Measurements from ENCODE around the gene DISP2. TPM values are rescaled to one million over a fixed set of nuclear protein-coding genes. Genes with fewer than 3 reads are reported as not detected.

DISP2 gene
- total RNA-seq, 4 donors from 2014 or later, result 8.6 to 12.9 (median 10.9) TPM

DNA sequence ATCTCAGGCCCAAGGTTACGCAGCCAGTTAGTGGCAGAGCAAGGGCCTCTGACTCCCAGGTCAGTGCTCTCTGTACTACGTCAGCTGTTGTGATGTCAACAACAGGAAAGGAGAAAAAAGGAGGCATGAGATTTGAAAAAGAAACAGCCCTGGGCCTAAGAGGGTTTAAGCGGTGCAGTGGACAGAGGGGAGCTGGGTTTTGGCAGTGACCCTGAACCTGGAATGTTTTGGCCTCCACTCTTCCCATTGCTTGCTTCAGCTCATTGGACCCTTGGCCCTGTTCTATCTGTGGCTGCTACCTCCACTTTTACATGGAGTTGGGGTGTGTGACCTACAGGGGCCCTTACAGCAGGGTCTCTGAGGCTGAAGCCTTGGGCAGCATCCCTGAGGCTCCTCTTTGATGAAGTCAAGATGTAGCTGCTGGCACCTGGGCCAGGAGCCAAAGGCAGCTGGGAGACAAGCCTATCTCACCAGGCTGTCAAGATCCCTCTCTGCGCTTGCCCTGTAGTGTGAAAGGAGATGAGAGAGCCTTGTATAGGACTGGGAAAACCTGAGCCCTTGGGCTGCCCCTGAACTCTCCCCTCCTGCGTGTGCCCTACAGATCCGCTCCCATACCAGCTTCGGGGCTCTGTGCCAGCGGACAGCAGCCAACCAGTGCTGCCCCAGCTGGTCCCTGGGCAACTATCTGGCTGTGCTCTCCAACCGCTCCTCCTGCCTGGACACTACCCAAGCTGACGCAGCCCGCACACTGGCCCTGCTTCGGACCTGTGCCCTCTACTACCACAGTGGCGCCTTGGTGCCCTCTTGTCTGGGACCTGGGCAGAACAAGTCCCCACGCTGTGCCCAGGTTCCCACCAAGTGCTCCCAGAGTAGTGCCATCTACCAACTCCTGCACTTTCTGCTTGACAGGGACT is 8.7 kb downstream of the DISP2 start:
- 81 to 83% methylated on average over 1 to 14 of the region's 14 CpGs for WGBS, 2 donors (ENCODE audit: low coverage in 1 of 2)
- no peaks in the 10 kb centered on the region for H3K9me3 ChIP-seq
- intact Hi-C loops (cut with DNase I; ENCODE audit: low total_unique reads) (no loop called here), in situ Hi-C loops (cut with MboI; ENCODE audit: low pct_ligation_motif_present in 1 of 4, low pct_unique_long_range_greater_than_20kb in 1 of 4, low sequenced_read_pairs in 3 of 4) (loop anchor here in 1 of 4 donors (10.0 kb wide), 1 partner anchor 58 kb away; no protein-coding TSS in a partner anchor)
- H3K27ac ChIP-seq, result peak overlapping the region; percentile 67 to 77 (median 72)
- no peak for TF ChIP-seq EP300 (IDR thresholded peaks at IDR 0.05; ENCODE audit: low read depth)
- no peak for TF ChIP-seq POLR2AphosphoS5 (IDR thresholded peaks at IDR 0.05)
- no peak for TF ChIP-seq POLR2A (IDR thresholded peaks at IDR 0.05)
- TF ChIP-seq, protein P1, sequence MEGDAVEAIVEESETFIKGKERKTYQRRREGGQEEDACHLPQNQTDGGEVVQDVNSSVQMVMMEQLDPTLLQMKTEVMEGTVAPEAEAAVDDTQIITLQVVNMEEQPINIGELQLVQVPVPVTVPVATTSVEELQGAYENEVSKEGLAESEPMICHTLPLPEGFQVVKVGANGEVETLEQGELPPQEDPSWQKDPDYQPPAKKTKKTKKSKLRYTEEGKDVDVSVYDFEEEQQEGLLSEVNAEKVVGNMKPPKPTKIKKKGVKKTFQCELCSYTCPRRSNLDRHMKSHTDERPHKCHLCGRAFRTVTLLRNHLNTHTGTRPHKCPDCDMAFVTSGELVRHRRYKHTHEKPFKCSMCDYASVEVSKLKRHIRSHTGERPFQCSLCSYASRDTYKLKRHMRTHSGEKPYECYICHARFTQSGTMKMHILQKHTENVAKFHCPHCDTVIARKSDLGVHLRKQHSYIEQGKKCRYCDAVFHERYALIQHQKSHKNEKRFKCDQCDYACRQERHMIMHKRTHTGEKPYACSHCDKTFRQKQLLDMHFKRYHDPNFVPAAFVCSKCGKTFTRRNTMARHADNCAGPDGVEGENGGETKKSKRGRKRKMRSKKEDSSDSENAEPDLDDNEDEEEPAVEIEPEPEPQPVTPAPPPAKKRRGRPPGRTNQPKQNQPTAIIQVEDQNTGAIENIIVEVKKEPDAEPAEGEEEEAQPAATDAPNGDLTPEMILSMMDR (IDR thresholded peaks at IDR 0.05), result no peak
- peaks cover 10 to 17% (median 16%) of the 10 kb centered on the region in 4 donors for H3K4me1 ChIP-seq
- H3K36me3 ChIP-seq, result no peaks in the 10 kb centered on the region
- no peaks in the 10 kb centered on the region for H3K27me3 ChIP-seq
- no peak overlapping the region for H3K4me3 ChIP-seq
- DNase-seq, result peak; percentile 43

DNA sequence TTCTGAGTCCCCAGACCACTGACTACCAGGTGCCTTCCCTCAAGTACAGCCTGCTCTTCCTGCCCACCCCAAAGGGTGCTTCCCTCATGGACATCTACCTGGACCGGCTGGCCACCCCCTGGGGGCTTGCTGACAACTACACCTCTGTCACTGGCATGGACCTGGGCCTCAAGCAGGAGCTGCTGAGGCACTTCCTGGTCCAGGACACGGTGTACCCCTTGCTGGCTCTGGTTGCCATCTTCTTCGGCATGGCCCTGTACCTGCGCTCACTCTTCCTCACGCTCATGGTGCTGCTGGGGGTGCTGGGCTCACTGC is 9.3 kb downstream of the DISP2 start:
- in situ Hi-C loops (cut with MboI; ENCODE audit: low pct_ligation_motif_present in 1 of 4, low pct_unique_long_range_greater_than_20kb in 1 of 4, low sequenced_read_pairs in 3 of 4), result loop anchor here in 1 of 4 donors (10.0 kb wide), 1 partner anchor 57 kb away; no protein-coding TSS in a partner anchor
- Histone ChIP-seq H3K4me1 (peaks cover 10 to 17% (median 16%) of the 10 kb centered on the region in 4 donors), H3K27me3 (no peaks in the 10 kb centered on the region), H3K4me3 (peak overlapping the region in 2 of 4 donors; percentile 22 to 36), H3K27ac (peak overlapping the region; percentile 67 to 77 (median 72)), H3K36me3 (no peaks in the 10 kb centered on the region), H3K9me3 (no peaks in the 10 kb centered on the region)
- intact Hi-C loops (cut with DNase I; ENCODE audit: low total_unique reads), result no loop called here
- 60 to 70% methylated on average over 1 to 5 of the region's 5 CpGs for WGBS, 2 donors (ENCODE audit: low coverage in 1 of 2)
- TF ChIP-seq EP300 (IDR thresholded peaks at IDR 0.05; ENCODE audit: low read depth), result no peak
- no peak for DNase-seq

DNA sequence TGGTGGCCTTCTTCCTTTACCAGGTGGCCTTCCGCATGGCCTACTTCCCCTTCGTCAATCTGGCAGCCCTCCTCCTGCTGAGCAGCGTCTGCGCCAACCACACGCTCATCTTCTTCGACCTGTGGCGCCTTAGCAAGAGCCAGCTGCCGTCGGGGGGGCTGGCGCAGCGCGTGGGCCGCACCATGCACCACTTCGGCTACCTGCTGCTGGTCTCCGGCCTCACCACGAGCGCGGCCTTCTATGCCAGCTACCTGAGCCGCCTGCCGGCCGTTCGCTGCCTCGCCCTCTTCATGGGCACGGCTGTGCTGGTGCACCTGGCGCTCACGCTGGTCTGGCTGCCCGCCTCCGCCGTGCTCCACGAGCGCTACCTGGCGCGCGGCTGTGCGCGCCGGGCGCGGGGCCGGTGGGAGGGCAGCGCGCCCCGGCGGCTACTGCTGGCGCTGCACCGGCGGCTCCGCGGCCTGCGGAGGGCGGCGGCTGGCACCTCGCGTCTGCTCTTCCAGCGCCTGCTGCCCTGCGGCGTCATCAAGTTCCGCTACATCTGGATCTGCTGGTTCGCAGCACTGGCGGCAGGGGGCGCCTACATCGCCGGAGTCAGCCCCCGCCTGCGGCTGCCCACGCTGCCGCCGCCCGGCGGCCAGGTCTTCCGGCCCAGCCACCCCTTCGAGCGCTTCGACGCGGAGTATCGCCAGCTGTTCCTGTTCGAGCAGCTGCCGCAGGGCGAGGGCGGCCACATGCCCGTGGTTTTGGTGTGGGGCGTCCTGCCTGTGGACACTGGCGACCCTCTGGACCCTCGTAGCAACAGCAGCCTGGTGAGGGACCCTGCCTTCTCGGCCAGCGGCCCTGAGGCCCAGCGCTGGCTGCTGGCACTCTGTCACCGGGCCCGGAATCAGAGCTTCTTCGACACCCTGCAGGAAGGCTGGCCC is 9.9 kb downstream of the DISP2 start:
- intact Hi-C loops (cut with DNase I; ENCODE audit: low total_unique reads), result no loop called here
- peaks cover 10 to 17% (median 16%) of the 10 kb centered on the region in 4 donors for H3K4me1 ChIP-seq
- 20% methylated on average over 44 of the region's 91 CpGs; no CpG with 5 or more reads in 1 of the 2 donors for WGBS, 2 donors (ENCODE audit: low coverage in 1 of 2)

More for the DNA sequence above, 9.9 kb downstream of the DISP2 start:
- peak; percentile 91 for DNase-seq
- TF ChIP-seq POLR2A (IDR thresholded peaks at IDR 0.05) (no peak), EP300 (IDR thresholded peaks at IDR 0.05; ENCODE audit: low read depth) (no peak), POLR2AphosphoS5 (IDR thresholded peaks at IDR 0.05) (peak in 2 of 3 donors; percentile 45 to 52)
- TF ChIP-seq, protein P1 (IDR thresholded peaks at IDR 0.05), result peak; percentile 70 to 95 (median 79)
- peak overlapping the region in 2 of 4 donors; percentile 22 to 36 for H3K4me3 ChIP-seq
- in situ Hi-C loops (cut with MboI; ENCODE audit: low pct_ligation_motif_present in 1 of 4, low pct_unique_long_range_greater_than_20kb in 1 of 4, low sequenced_read_pairs in 3 of 4), result loop anchor here in 1 of 4 donors (10.0 kb wide), 1 partner anchor 57 kb away; no protein-coding TSS in a partner anchor
- no peaks in the 10 kb centered on the region for H3K27me3 ChIP-seq
- no peaks in the 10 kb centered on the region for H3K9me3 ChIP-seq
- H3K27ac ChIP-seq, result peak overlapping the region; percentile 67 to 77 (median 72)
- H3K36me3 ChIP-seq, result no peaks in the 10 kb centered on the region
